ENCODE measurements around the gene CASS4. TPM values are rescaled to one million over a fixed set of nuclear protein-coding genes. Genes with fewer than 3 reads are reported as not detected.
A peak's percentile ranks its signal among the peaks of the same experiment; 100 is the strongest.

Gene CASS4
- total RNA-seq, 4 donors from 2014 or later, result 1.1 to 1.4 (median 1.1) TPM; not detected in 1

GRCh38 chr20:56433221-56433879 lies 21.3 kb downstream of the CASS4 start:
- H3K9me3 ChIP-seq, result no peaks in the 10 kb centered on the region
- 51 to 52% methylated on average over 3 of the region's 3 CpGs for WGBS, 2 donors (ENCODE audit: low coverage in 1 of 2)
- H3K27me3 ChIP-seq, result no peaks in the 10 kb centered on the region
- DNase-seq, result no peak
- H3K4me3 ChIP-seq, result no peak overlapping the region
- in situ Hi-C loops (cut with MboI; ENCODE audit: low pct_ligation_motif_present in 1 of 4, low pct_unique_long_range_greater_than_20kb in 1 of 4, low sequenced_read_pairs in 3 of 4) (no loop called here), intact Hi-C loops (cut with DNase I; ENCODE audit: low total_unique reads) (no loop called here)
- H3K4me1 ChIP-seq, result peaks cover 0 to 9% (median 2%) of the 10 kb centered on the region in 4 donors
- no peaks in the 10 kb centered on the region for H3K36me3 ChIP-seq
- no peak overlapping the region for H3K27ac ChIP-seq
- TF ChIP-seq POLR2AphosphoS5 (IDR thresholded peaks at IDR 0.05) (no peak), POLR2A (IDR thresholded peaks at IDR 0.05) (no peak), CTCF (IDR thresholded peaks at IDR 0.05) (no peak), EP300 (IDR thresholded peaks at IDR 0.05; ENCODE audit: low read depth) (no peak)

GRCh38 chr20:56433880-56434255 lies 21.8 kb downstream of the CASS4 start:
- H3K27ac ChIP-seq, result no peak overlapping the region

DNA sequence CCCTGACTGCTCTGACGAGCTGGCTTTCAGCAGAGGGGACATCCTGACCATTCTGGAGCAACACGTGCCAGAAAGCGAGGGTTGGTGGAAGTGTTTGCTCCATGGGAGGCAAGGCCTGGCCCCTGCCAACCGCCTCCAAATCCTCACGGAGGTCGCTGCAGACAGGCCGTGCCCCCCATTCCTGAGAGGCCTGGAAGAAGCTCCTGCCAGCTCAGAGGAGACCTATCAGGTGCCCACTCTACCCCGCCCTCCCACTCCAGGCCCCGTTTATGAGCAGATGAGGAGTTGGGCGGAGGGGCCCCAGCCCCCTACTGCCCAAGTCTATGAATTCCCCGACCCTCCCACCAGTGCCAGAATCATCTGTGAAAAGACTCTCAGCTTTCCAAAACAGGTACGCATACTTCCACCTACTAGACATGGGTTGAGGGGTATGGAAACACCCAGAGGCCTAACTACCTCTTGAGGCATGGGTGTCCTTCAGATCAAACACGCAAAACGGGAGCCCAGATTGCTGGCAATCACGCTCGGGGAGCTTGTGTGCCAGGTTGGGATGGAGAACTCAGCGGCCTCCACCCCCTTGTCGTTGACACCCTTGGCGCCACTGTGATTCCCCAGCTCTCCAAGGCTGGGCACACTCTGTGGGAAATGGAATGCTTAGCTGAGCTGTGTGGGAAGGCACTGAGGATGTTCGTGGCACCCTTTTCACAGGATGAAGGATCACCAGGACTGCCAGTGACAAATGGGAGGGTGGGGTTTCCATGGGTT lies 25.3 kb downstream of the CASS4 start:
- intact Hi-C loops (cut with DNase I; ENCODE audit: low total_unique reads), result no loop called here
- TF ChIP-seq POLR2A (IDR thresholded peaks at IDR 0.05), result no peak
- TF ChIP-seq CTCF (IDR thresholded peaks at IDR 0.05), result no peak
- no peak for TF ChIP-seq POLR2AphosphoS5 (IDR thresholded peaks at IDR 0.05)

More at GRCh38 chr20:56433880-56434255, 21.8 kb downstream of the CASS4 start:
- no peak for DNase-seq
- TF ChIP-seq CTCF (IDR thresholded peaks at IDR 0.05) (no peak), POLR2A (IDR thresholded peaks at IDR 0.05) (no peak), POLR2AphosphoS5 (IDR thresholded peaks at IDR 0.05) (no peak), EP300 (IDR thresholded peaks at IDR 0.05; ENCODE audit: low read depth) (no peak)
- intact Hi-C loops (cut with DNase I; ENCODE audit: low total_unique reads) (no loop called here), in situ Hi-C loops (cut with MboI; ENCODE audit: low pct_ligation_motif_present in 1 of 4, low pct_unique_long_range_greater_than_20kb in 1 of 4, low sequenced_read_pairs in 3 of 4) (no loop called here)
- peaks cover 0 to 9% (median 2%) of the 10 kb centered on the region in 4 donors for H3K4me1 ChIP-seq
- no peaks in the 10 kb centered on the region for H3K36me3 ChIP-seq
- H3K9me3 ChIP-seq, result no peaks in the 10 kb centered on the region
- no peaks in the 10 kb centered on the region for H3K27me3 ChIP-seq
- no peak overlapping the region for H3K4me3 ChIP-seq
- WGBS, 2 donors (ENCODE audit: low coverage in 1 of 2), result 35 to 48% methylated on average over 5 to 6 of the region's 6 CpGs

GRCh38 chr20:56438284-56438683 lies 26.2 kb downstream of the CASS4 start:
- Histone ChIP-seq H3K4me3 (no peak overlapping the region), H3K27me3 (no peaks in the 10 kb centered on the region), H3K36me3 (no peaks in the 10 kb centered on the region), H3K27ac (peak overlapping the region in 1 of 4 donors; percentile 39), H3K9me3 (no peaks in the 10 kb centered on the region), H3K4me1 (peaks cover 0 to 17% (median 2%) of the 10 kb centered on the region in 4 donors)
- no peak for TF ChIP-seq POLR2A (IDR thresholded peaks at IDR 0.05)
- TF ChIP-seq CTCF (IDR thresholded peaks at IDR 0.05), result no peak
- TF ChIP-seq POLR2AphosphoS5 (IDR thresholded peaks at IDR 0.05), result no peak
- no peak for TF ChIP-seq EP300 (IDR thresholded peaks at IDR 0.05; ENCODE audit: low read depth)
- intact Hi-C loops (cut with DNase I; ENCODE audit: low total_unique reads), result no loop called here
- in situ Hi-C loops (cut with MboI; ENCODE audit: low pct_ligation_motif_present in 1 of 4, low pct_unique_long_range_greater_than_20kb in 1 of 4, low sequenced_read_pairs in 3 of 4), result no loop called here
- WGBS, 2 donors (ENCODE audit: low coverage in 1 of 2), result 80 to 98% methylated on average over 4 of the region's 4 CpGs
- no peak for DNase-seq

More for the DNA sequence above, 25.3 kb downstream of the CASS4 start:
- no peak overlapping the region for H3K4me3 ChIP-seq
- 93% methylated on average over 20 of the region's 20 CpGs; no CpG with 5 or more reads in 1 of the 2 donors for WGBS, 2 donors (ENCODE audit: low coverage in 1 of 2)
- in situ Hi-C loops (cut with MboI; ENCODE audit: low pct_ligation_motif_present in 1 of 4, low pct_unique_long_range_greater_than_20kb in 1 of 4, low sequenced_read_pairs in 3 of 4), result no loop called here
- no peaks in the 10 kb centered on the region for H3K36me3 ChIP-seq
- peaks cover 0 to 17% (median 2%) of the 10 kb centered on the region in 4 donors for H3K4me1 ChIP-seq
- no peaks in the 10 kb centered on the region for H3K27me3 ChIP-seq
- H3K27ac ChIP-seq, result no peak overlapping the region
- no peak for DNase-seq
- H3K9me3 ChIP-seq, result no peaks in the 10 kb centered on the region

All from transverse colon (tissue), 4 donors.